ENCODE measurements around the gene RRBP1.

GRCh38 chr20:17586250-17586649 lies 95.8 kb downstream of the RRBP1 start:
- TF ChIP-seq CTCF (IDR thresholded peaks at IDR 0.05; ENCODE audit: borderline replicate concordance, extremely low read depth, low read length, poor library complexity, severe bottlenecking): no peak
- TF ChIP-seq EZH2 (IDR thresholded peaks at IDR 0.05; ENCODE audit: borderline replicate concordance, low read depth, low read length, severe bottlenecking): no peak
